NCI-H128 (cell line): ENCODE measurements around the gene EEF1G.
"Not testable (repeated sequence)": the region's sequence is repeated elsewhere in the genome, so short reads cannot be mapped to it uniquely, and the experiment has no call there.

ENCODE experiments used
- DNase-seq: peaks from one replicate; lab custom pipeline; 2025; ENCODE audit not compliant: unreplicated experiment; lab: John Stamatoyannopoulos, UW

The EEF1G gene

GRCh38 chr11:62556108-62556874 is 17.4 kb downstream of the EEF1G start:
- DNase-seq = no peak

GRCh38 chr11:62555464-62556107 is 18.1 kb downstream of the EEF1G start:
- DNase-seq = no peak

GRCh38 chr11:62554387-62555167 is 19.1 kb downstream of the EEF1G start:
- no peak for DNase-seq

- no peak for DNase-seq
Measured at GRCh38 chr11:62553839-62554361, 19.8 kb downstream of the EEF1G start.

- no peak for DNase-seq
Measured at GRCh38 chr11:62553080-62553838, 20.4 kb downstream of the EEF1G start.

GRCh38 chr11:62552485-62553079 is 21.1 kb downstream of the EEF1G start:
- DNase-seq = no peak

- DNase-seq = not testable (repeated sequence)
Measured at GRCh38 chr11:62550478-62550877, 23.2 kb downstream of the EEF1G start.

- no peak for DNase-seq
Measured at GRCh38 chr11:62548545-62549335, 25.0 kb downstream of the EEF1G start.

- no peak for DNase-seq
Measured at GRCh38 chr11:62547691-62548281, 25.9 kb downstream of the EEF1G start.

GRCh38 chr11:62546929-62547625 is 26.6 kb downstream of the EEF1G start:
- no peak for DNase-seq

GRCh38 chr11:62546244-62546928 is 27.3 kb downstream of the EEF1G start, which contains the start of gene AHNAK:
Gene AHNAK, minus strand, starts transcription at chr11:62546806. Its CDS starts 10,708 bp downstream, at chr11:62536098.
- no peak for DNase-seq

- DNase-seq = no peak
Measured at GRCh38 chr11:62545437-62546243, 28.1 kb downstream of the EEF1G start.

- no peak for DNase-seq
Measured at GRCh38 chr11:62544581-62545436, 28.9 kb downstream of the EEF1G start.

- DNase-seq = no peak
Measured at GRCh38 chr11:62543680-62544444, 29.8 kb downstream of the EEF1G start.

GRCh38 chr11:62542750-62543567 is 30.7 kb downstream of the EEF1G start:
- no peak for DNase-seq
